ENCODE measurements around the gene CLDND2.

GRCh38 chr19:51377422-51377821 lies 8.6 kb upstream of the CLDND2 start:
- TF ChIP-seq CTCF (conservative IDR thresholded peaks at IDR 0.05), result no peak
- TF ChIP-seq ZFX (IDR thresholded peaks at IDR 0.05), result no peak

Measured in C4-2B (cell line).